Loucy (cell line): Measurements from ENCODE around the gene RCL1.

Source experiments
- H2AFZ ChIP-seq: fragments of 200-600 bp; sonication (generic); 2 replicates; pipeline ENCODE4 v1.6.0; 2016; ENCODE audit warnings: antibody characterized with exemption, mild to moderate bottlenecking, low read length, moderate library complexity
- H3F3A ChIP-seq: fragments of 200-600 bp; 2 replicates; pipeline ENCODE4 v1.6.0; 2016; ENCODE audit warnings: antibody characterized with exemption, low read depth, mild to moderate bottlenecking
- H3K27me3 ChIP-seq: fragments of 200-600 bp; sonication (generic); 2 replicates; pipeline ENCODE4 v1.6.1; 2014; ENCODE audit warnings: low read length, mild to moderate bottlenecking; ENCODE audit not compliant: insufficient read depth, poor library complexity, severe bottlenecking
- H3K36me3 ChIP-seq: fragments of 200-600 bp; sonication (generic); 2 replicates; pipeline ENCODE4 v1.6.1; 2016; ENCODE audit warnings: low read length; ENCODE audit not compliant: insufficient read depth
- H3K4me1 ChIP-seq: fragments of 200-600 bp; sonication (generic); 2 replicates; pipeline ENCODE4 v1.5.1; 2014; ENCODE audit warnings: low read length, mild to moderate bottlenecking; ENCODE audit not compliant: insufficient read depth, poor library complexity, severe bottlenecking
- H3K4me2 ChIP-seq: fragments of 200-600 bp; sonication (generic); 2 replicates; pipeline ENCODE4 v1.6.0; 2014; ENCODE audit warnings: antibody characterized with exemption, low read length, low read depth, mild to moderate bottlenecking; ENCODE audit not compliant: poor library complexity, severe bottlenecking
- H3K4me3 ChIP-seq: fragments of 200-600 bp; sonication (generic); 2 replicates; pipeline ENCODE4 v1.5.1; 2014; ENCODE audit warnings: low read length, mild to moderate bottlenecking, mixed read lengths; ENCODE audit not compliant: poor library complexity, severe bottlenecking
- H3K79me2 ChIP-seq: fragments of 200-600 bp; sonication (generic); 2 replicates; pipeline ENCODE4 v1.6.1; 2014; ENCODE audit warnings: low read length; ENCODE audit not compliant: insufficient read depth
- H3K9ac ChIP-seq: fragments of 200-600 bp; sonication (generic); 2 replicates; pipeline ENCODE4 v1.6.0; 2014; ENCODE audit warnings: mild to moderate bottlenecking, low read depth, low read length, moderate library complexity; ENCODE audit not compliant: poor library complexity, severe bottlenecking
- H3K9me2 ChIP-seq: fragments of 200-600 bp; sonication (generic); replicated peaks from 2 replicates; pipeline ENCODE4 v1.6.1; 2016; ENCODE audit warnings: low read depth, low read length, mixed read lengths
- H3K9me3 ChIP-seq: fragments of 200-600 bp; sonication (generic); 2 replicates; pipeline ENCODE4 v1.6.1; 2014; ENCODE audit warnings: mild to moderate bottlenecking, antibody characterized with exemption, low read length, low read depth; ENCODE audit not compliant: insufficient read depth
- H4K20me1 ChIP-seq: fragments of 200-600 bp; sonication (generic); 2 replicates; pipeline ENCODE4 v1.6.0; 2014; ENCODE audit warnings: antibody characterized with exemption, low read length, mild to moderate bottlenecking; ENCODE audit not compliant: insufficient read depth, poor library complexity, severe bottlenecking
- CTCF ChIP-seq: fragments of 200-600 bp; sonication (generic); conservative IDR thresholded peaks from 2 replicates; pipeline ENCODE4 v1.5.1; 2014; ENCODE audit warnings: mild to moderate bottlenecking, antibody characterized with exemption, low read length
- EZH2phosphoT487 ChIP-seq: fragments of 200-600 bp; IDR thresholded peaks from 2 replicates; pipeline ENCODE4 v1.6.1; 2018; ENCODE audit warnings: antibody characterized with exemption, mild to moderate bottlenecking, moderate library complexity, borderline replicate concordance

The RCL1 gene

GRCh38 chr9:4879115-4879558, 86.4 kb downstream of the RCL1 start:
- Histone ChIP-seq H3K79me2 (no peaks in the 10 kb centered on the region), H2AFZ (no peak overlapping the region), H3K9me2 (no peaks in the 10 kb centered on the region), H3K4me1 (no peaks in the 10 kb centered on the region), H3K9ac (no peak overlapping the region), H3K9me3 (no peaks in the 10 kb centered on the region), H3K36me3 (no peaks in the 10 kb centered on the region), H3K27me3 (no peaks in the 10 kb centered on the region), H4K20me1 (no peaks in the 10 kb centered on the region), H3K4me3 (no peak overlapping the region), H3F3A (no peaks in the 10 kb centered on the region), H3K4me2 (no peak overlapping the region)
- TF ChIP-seq EZH2phosphoT487, result no peak
- no peak for TF ChIP-seq CTCF

- H3K9ac ChIP-seq, result no peak overlapping the region
- no peak for TF ChIP-seq CTCF
- no peak for TF ChIP-seq EZH2phosphoT487
- no peaks in the 10 kb centered on the region for H3K27me3 ChIP-seq
- no peak overlapping the region for H3K4me3 ChIP-seq
- H3K36me3 ChIP-seq, result no peaks in the 10 kb centered on the region
- H3K9me2 ChIP-seq, result no peaks in the 10 kb centered on the region
- H3K79me2 ChIP-seq, result no peaks in the 10 kb centered on the region
- no peak overlapping the region for H2AFZ ChIP-seq
- H3K4me2 ChIP-seq, result no peak overlapping the region
- H4K20me1 ChIP-seq, result no peaks in the 10 kb centered on the region
- H3K4me1 ChIP-seq, result no peaks in the 10 kb centered on the region
- H3K9me3 ChIP-seq, result no peaks in the 10 kb centered on the region
- no peaks in the 10 kb centered on the region for H3F3A ChIP-seq
Measured at GRCh38 chr9:4883326-4883873, 90.7 kb downstream of the RCL1 start.

GRCh38 chr9:4886698-4887097, 94.0 kb downstream of the RCL1 start:
- no peaks in the 10 kb centered on the region for H3K9me3 ChIP-seq
- no peaks in the 10 kb centered on the region for H3K9me2 ChIP-seq
- no peak overlapping the region for H3K4me2 ChIP-seq
- H3K79me2 ChIP-seq, result no peaks in the 10 kb centered on the region
- no peak overlapping the region for H2AFZ ChIP-seq
- H4K20me1 ChIP-seq, result no peaks in the 10 kb centered on the region
- H3K4me3 ChIP-seq, result no peak overlapping the region
- no peaks in the 10 kb centered on the region for H3K4me1 ChIP-seq
- no peak overlapping the region for H3K9ac ChIP-seq
- no peak for TF ChIP-seq CTCF
- TF ChIP-seq EZH2phosphoT487, result no peak
- H3K36me3 ChIP-seq, result no peaks in the 10 kb centered on the region
- H3K27me3 ChIP-seq, result no peaks in the 10 kb centered on the region
- no peaks in the 10 kb centered on the region for H3F3A ChIP-seq
